GM21381 (cell line): ENCODE results near the gene SMARCD3.

Source experiments
- ATAC-seq: cut with Tn5 transposase; IDR thresholded peaks from one replicate; pipeline ENCODE4 v1.9.1; 2021; ENCODE audit warnings: mild to moderate bottlenecking, moderate library complexity; ENCODE audit not compliant: unreplicated experiment

SMARCD3 gene

DNA sequence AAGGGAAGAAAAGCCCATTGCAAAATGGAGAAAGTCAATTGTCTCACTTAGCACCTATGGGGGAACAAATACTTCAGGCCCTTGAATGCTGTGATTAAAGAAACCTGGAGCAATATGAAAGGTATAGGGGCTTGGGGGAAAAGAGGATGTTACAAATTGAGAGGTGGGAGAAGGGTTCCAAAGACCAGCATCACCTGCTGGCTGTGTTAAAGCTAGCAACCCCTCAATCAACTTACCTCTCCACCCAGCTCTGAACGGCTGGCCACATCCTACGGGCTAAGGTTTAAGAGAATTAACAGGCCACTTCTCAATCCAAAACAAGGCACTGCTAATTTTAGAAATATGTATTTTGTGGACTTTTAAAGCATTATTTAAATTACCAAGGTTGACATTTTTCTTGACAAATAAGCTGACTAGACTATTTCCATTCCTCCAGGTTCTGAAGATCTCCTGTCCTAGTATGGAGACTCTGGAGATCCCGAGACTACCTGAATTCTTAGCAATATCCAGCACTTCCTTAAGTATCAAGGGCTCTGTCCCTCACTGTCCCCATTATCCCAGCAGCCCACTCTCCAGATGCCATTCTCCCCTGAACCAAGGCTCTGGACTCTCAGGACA lies 37.2 kb downstream of the SMARCD3 start:
- no peak for ATAC-seq

GRCh38 chr7:151210087-151210854 lies 38.2 kb downstream of the SMARCD3 start, which contains the start of gene H2BK1:
H2BK1 (minus strand) TSS chr7:151210488; CDS start chr7:151210318, 170 bp downstream.
- ATAC-seq, result no peak

DNA sequence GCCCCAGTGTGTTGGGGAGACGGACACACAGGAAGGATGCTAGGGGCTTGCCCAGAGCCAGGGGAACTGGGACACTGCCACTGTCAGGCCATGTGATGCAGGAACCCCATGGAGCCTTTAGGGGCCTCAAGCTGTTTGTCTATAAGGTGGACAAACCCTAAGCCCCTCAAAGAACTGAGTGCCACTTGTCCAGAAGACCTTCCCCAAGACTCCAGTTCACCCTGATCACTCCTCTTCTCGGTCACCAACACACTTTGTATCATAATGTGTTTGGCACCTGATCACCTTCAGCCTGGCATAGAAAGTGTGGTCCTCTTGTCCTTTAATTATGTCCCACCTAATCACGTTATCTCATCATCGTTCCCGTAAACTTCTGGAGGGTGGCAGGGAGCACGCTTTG lies 38.9 kb downstream of the SMARCD3 start:
- ATAC-seq, result no peak

- ATAC-seq, result no peak
Measured at GRCh38 chr7:151208253-151208862, 40.1 kb downstream of the SMARCD3 start.

- no peak for ATAC-seq
Measured at GRCh38 chr7:151207804-151208203, 40.7 kb downstream of the SMARCD3 start.

GRCh38 chr7:151207315-151207714 lies 41.2 kb downstream of the SMARCD3 start:
- ATAC-seq, result no peak

DNA sequence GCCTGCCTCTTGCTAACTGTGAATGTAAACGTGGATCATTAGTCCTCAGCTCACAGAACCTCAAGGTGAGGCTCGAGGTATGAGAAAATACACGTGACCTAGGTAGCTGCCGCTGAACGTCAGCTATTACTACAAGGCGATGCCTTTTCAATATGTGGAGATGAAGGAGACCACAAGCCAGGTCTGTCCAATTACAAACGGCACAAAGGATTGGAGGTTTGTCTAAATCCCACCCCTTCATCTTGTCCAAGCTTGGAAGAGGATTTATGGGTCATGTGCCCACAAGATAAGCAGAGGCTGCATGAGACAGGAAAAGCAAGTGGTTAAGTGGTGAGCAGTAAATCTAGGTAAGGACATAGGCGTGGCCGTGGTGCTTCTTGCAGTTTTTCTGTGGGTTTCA lies 41.6 kb downstream of the SMARCD3 start:
- ATAC-seq, result no peak

DNA sequence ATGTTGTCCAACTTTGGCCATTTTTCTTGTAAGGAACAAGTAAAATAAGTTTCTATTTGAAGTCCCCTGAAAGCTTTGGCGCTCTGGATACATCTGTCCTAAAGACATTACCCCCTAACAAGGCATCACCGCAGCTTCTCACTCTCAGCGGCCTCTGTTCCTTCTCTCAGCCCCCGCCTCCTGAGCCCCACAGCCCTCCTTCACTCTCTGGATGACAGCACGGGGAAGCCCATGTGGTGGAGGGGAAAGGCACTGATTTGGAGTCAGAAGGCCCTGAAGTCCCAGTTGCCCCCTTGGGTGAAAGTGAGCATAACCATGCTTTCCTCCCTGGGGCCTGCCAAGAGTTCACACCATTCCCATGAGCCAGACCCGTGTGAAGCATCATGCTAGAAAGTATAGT lies 42.8 kb downstream of the SMARCD3 start:
- no peak for ATAC-seq

GRCh38 chr7:151204383-151205032 lies 44.0 kb downstream of the SMARCD3 start:
- ATAC-seq, result no peak

- ATAC-seq, result no peak
Measured at GRCh38 chr7:151202836-151203235, 45.7 kb downstream of the SMARCD3 start.

GRCh38 chr7:151201751-151202150 lies 46.7 kb downstream of the SMARCD3 start:
- ATAC-seq, result no peak

GRCh38 chr7:151201344-151201743 lies 47.1 kb downstream of the SMARCD3 start:
- ATAC-seq, result no peak

DNA sequence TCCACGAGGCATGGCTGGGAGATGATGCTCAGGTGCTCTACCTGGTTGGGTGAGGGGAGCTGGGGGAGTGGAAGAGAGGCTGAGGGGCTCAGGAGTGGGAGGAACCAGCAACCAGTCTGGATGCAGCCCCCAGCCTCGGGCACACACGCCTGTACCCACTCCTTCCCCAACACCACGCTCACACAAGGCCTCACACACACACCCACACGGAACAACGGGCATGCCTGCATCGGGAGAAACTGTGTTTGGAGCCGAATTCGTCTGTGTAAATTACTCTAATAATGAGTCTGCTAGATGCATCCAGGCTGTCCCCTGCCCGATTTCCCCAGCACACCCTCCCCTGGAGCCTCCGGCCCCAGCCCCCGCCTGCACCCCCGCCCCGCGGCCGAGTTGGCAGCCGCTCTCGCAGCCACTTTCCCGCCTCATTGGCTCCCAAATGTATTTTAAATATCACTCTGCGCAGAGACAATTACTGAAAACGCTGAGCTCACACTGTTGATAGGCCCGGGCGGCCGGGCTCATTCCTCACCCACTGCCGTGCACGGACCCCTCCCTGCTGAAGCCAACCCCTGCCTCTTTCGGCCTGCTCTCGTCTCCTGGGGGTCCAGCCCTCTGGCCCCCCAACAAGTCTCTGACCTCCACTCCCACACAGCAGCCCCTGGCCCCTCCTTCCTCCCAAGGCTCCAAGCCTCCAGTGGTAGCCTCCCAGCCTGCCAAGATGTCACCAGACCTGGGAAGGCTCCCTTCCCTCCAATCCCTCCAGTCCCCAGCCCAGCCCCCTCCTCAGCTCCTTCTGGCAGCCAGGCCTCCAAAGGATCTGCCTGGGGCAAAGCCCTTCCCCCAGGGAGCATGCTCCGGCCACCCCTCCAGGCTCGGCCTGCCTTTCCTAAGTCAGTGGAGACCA lies 49.3 kb downstream of the SMARCD3 start:
- no peak for ATAC-seq

- no peak for ATAC-seq
Measured at GRCh38 chr7:151197932-151198331, 50.6 kb downstream of the SMARCD3 start.

GRCh38 chr7:151195616-151196450 lies 52.7 kb downstream of the SMARCD3 start:
- no peak for ATAC-seq

GRCh38 chr7:151194188-151194587 lies 54.3 kb downstream of the SMARCD3 start:
- ATAC-seq, result no peak

DNA sequence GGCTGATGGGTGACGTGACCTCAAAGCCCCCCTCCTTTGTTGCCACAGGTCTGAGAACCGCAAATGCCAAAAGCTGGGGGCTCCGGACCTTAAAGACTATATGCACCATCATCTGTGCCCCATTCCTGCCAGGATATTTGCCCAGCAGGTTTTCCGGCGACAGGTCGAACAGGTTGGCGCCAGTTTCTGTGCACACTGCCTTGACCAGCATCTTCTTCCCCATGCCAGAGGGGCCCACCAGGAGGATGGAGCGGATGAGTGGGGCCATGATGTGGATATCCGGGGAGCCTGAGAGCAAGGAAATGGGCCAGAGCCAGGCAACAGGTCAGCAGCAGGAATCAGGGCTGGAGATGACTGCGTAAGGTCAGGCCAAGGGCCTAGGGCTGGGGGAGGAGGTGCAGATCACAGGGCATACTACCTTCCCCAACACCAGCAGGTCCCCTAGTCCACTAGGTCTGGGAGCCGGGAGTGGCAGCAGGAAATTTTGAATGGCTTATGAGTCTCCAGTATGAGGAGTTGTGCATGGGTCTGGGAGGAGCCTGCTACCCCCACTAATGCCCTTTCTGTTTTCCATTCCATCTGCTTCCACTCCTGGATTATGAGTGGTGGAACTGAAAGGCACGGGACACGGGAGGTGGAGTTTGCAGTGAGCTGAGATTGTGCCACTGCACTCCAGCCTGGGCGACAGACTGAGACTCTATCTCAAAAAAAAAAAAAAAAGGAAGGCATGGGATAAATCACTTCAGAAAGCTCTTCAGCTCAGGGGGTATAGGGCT lies 55.1 kb downstream of the SMARCD3 start:
- no peak for ATAC-seq

GRCh38 chr7:151192002-151192539 lies 56.4 kb downstream of the SMARCD3 start:
- no peak for ATAC-seq

DNA sequence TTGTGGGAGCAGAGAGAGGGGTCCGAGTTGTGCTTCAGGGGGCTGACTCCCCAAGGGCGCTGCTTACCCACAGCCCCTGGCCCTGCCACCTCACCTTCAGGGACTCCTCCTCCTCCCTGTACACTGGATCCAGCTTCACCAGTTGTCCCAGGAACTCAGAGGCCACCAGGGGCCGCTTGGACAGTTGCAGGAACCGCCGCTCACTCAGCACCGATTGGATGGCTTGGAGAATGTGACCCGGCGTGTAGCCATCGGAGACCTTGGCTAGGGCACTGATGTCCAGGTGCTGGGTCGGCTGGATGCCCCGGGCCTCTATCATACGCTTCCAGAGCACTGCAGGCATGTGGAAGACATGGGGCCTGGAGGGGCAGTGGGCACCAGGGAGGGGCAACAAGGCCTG lies 57.0 kb downstream of the SMARCD3 start:
- ATAC-seq, result no peak
